GM21723 (cell line): ENCODE results near the gene ATP8A2.

ENCODE experiments used
- ATAC-seq: cut with Tn5 transposase; IDR thresholded peaks from one replicate; pipeline ENCODE4 v1.9.1; 2021; ENCODE audit warnings: mild to moderate bottlenecking, moderate library complexity; ENCODE audit not compliant: unreplicated experiment

Gene ATP8A2

DNA sequence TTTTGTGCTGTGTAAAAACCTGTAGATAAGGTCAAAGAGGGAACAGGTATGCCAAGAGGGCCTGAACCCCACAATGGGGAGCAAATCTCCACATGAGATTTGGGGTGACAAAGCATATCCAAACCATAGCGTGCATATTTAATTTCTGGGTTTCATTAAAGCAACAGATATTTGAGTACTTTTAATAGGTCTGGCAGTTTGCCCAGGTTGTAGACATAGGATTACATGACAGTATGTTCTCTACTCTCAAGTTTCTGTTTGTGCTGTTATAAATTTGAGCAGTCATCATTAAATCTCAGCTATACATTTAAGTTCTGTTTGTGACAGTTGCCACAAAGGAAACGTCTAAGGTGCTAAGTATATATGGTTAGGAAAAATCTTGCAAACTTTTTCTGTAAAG, 236.4 kb downstream of the ATP8A2 start:
- ATAC-seq: no peak

DNA sequence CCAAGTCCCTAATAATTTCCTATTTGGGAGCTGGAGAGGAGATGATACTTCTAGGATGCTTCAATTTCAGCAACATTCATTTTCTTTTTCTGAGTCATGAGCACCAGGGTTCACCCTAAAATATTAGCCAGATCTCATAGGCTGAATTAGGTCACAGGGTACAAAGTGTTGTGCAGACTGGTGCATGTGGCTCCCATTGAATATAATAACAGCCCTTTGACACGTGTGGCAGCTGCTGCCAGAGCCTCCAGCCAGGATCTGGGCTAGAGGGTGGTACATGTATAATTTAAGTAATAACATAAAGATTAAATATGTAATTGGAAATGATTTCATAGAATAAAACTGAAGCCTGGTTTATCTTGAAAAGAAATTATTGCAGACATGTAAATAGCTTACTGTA, 244.9 kb downstream of the ATP8A2 start:
- ATAC-seq: no peak

DNA sequence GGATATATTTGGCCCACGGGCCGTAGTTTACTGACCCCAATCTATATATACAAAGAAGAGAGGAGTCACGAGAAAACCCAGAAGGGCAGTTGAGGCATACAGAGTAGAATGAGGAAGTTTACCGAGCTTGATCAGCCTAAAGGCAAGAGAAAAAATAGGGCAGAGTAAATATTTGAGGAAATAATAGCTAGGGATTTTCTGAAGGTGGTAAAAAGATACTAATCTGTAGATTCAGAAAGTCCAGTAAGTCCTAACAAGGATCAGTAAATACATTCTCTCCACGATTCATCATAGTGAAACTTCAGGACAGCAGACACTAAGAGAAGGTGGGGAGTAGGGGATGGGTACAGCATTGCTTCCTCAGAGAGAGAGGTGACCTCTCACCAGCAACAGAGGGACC, 248.1 kb downstream of the ATP8A2 start:
- no peak for ATAC-seq

DNA sequence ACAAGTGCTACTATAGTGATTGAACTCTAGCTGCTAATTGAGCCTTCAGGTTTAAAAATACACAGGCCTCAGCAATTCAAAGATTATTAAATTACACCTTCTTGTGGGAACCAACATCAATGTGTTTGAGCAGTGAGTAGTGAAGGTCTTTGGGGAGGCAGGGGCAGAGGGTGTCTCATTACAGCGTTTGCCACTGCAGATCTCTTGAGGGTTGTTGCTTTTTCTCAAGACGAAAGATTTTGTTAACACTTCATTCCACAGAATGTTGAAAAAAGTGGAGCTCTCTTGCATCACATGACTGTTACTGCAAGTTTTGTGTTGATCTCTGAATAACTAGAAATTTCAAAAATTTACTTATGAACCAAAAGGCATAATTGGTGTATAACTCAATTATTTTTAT, 253.6 kb downstream of the ATP8A2 start:
- no peak for ATAC-seq

DNA sequence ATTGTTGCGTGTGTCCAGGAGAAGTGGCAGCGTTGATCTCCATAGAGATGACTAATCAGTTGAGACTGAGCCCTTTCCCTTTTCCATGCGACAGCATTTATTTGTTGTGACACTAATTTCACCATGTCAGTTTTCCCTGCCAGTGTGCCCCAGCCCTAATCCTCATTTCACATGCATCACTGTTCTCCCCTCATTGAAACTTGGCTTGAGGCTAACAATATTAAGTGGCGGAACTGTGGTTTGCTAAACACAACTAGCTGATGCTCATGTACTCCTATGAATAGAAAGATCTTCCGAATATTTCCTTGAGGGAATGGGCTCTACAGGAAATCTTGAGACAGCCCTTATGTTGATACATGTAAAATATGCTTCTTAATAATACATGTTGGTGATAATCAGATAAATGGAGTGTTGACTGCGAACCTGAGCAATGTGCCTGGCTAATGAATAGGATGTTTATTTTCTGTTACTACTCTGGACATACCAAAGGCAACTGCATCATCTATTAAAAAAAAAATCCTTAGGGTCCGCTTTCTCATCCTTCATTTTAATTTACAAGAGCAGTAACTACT, 258.6 kb downstream of the ATP8A2 start:
- no peak for ATAC-seq

DNA sequence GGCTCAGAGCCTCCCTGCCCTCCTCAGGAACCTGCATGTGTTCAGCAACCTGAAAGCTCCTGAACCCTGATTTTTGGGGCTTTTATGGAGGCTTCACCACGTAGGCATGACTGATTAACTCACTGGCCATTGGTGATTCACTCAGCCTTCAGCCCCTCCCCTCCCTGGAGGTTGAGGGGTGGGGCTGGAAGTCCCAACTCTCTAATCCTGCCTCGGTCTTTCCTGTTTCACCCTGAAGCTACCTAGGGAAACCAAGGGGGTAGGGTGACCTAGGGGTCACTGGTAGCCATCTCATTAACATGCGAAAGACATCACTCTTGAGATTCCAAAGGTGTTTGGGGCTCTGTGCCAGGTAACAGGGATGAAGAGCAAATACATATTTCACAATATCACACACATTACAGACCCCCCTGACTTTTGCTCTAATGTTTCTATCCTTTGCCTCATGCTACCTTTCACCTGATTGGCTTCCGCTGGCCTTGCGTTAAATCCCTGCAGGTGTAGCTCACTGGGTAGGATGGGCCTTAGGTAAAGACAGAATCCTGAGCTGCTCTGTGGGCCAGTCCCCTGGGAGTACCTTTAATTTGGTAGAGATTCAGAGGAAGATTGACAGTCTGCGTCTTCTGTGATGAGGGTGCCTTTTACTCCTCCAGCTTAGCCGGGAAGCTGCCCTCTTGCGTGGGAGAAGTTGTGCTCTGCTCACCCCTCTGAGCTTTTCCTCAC, 260.6 kb downstream of the ATP8A2 start:
- no peak for ATAC-seq

DNA sequence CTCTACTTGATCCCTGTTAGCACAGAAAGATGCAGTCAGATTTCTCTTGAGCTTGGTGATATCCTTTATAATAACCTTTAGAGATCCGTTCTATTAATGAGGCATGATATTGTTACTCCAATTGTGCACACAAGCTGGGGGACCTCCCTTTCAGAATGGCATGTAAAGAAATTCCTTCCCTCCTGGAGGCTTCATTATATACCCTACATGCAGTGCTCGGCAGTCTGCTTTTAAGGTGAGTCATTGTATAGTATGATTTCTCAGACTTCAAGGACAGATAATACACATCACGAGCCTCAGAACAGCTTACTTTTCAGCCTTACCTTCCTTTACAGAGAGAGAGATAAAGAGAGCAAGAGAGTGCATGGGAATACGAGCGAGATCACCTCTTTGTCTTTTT, 261.3 kb downstream of the ATP8A2 start:
- ATAC-seq: no peak

DNA sequence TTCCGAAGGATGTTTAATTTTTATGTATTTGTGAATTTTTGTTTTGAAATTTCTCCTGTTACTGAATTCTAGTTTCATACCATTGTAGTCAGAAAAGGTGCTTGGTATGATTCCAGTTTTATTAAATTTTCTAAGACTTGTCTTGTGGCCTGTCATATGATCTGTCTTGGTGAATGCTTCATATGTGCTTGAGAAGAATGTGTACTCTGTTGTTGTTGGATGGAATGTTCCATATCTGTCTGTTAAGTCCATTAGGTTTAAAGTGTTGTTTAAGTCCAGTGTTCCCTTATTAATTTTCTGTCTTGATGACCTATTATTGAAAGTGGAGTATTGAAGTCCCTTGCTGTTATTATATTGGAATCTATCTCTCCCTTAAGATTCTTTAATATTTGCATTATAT, 273.9 kb downstream of the ATP8A2 start:
- no peak for ATAC-seq

DNA sequence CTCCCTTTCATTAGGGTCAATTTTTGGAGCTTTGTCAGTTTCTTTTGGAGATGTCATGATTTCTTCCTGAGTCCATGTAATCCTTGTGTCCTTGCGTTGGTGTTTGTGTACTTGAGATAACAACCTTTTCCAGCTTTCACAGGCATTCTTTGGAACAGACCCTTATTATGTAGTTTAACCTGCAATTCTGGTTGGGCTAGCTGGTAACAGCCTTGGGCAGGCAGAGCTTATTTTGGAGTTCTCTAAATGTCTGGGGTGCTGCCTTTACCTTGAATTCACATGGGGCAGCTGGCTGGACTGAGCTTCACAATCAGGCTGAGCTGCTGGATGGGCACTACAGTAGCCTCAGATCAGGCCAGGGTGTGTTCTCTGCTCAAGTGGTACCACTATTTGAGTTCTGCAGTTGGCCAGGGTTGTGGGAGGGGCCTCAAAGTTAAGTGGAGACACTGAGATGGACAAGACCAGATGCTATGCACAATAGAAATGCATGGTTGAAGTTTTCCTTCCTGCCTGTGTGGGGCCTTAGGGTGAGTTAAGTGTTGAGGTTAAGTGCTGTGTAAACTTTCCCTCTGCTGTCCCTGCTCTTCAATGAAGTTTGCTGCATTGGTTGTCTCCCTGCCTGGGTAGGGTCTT, 277.3 kb downstream of the ATP8A2 start:
- ATAC-seq: no peak

DNA sequence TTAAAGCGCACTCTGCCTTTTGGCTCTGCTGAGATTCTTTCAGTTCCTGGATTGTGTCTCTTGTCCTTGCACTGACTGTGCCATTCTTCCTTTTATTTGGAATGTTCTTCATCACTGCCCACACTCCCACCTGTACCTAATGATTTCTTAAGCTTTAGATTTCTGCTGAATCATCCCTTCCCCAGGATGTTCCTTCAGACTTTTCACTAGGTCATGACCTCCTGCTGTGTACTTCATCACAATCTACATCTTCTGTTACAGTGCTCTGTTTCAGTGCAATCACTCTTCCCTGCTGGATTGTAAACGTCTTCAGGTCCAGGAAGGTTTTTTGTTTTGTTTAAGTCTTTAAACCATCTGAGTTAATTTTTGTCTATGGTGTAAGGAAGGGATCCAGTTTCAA, 281.0 kb downstream of the ATP8A2 start:
- ATAC-seq: no peak

DNA sequence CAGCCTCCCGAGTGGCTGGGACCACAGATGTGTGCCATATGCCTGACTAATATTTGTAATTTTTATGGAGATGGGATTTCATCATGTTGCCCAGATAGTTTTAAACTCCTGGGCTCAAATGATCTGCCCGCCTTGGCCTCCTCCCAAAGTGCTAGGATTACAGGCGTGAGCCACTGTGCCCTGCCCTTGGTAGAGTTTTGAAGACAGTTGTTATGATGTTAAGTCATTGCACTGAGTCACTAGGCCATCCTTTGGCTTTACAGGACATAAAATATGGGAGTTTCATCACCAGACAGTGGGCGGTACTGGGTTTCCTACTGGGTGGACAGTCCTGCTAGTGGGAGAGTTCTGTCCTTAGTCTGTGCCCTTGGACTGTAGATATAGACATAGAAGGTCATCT, 282.5 kb downstream of the ATP8A2 start:
- ATAC-seq: no peak

DNA sequence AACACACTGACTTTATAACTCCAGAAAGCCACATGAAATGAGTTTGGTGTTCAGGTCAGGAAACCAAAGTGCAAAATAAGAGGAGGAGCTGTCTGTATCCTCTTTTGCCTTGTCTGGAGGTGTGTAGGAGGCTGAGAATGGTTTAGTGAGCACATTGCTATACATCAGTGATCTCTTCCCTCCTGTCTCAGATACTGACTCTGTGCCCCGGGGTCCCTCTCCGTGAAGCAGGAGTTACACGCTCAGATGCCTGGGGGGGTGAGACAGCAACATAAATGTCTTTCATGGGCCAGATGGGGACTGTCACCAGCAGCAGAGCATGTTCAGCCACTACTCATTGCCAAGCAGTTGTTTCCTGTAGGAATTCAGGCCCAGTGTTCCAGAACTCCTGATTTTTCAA, 285.4 kb downstream of the ATP8A2 start:
- no peak for ATAC-seq

DNA sequence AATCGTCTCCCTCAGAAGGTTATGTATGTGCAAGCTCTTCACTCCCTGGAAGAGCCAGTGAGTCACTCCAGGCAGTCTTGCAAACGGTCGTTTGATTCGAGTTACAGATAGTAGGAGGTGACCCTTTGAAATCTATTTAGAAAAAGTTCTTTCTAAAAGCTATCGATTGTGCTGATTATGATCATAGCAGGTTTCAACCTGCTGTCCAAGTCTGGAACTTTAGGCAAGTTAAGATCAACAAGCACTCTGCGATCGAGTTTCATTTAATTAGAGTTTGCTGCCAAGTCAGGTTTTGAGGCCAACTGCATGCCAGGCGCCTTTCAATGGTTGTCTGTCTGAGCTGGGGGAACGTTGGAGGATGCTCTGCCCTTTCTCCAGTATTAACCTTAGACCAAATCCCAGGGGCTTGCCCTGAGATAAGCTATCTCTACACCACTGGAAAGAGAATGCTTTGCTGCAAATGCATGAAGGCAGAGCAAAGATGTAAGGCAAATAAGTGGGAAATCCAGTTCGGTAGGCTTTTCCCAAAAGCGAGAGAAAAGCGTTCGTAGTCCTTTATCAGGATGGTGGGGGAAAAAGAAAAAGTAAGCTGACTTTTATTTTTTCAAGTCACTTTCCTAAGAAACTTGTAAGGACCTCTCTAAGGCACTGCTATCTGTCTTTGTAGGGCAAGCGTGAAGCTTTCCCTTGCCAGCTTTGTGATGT, 287.5 kb downstream of the ATP8A2 start:
- no peak for ATAC-seq

DNA sequence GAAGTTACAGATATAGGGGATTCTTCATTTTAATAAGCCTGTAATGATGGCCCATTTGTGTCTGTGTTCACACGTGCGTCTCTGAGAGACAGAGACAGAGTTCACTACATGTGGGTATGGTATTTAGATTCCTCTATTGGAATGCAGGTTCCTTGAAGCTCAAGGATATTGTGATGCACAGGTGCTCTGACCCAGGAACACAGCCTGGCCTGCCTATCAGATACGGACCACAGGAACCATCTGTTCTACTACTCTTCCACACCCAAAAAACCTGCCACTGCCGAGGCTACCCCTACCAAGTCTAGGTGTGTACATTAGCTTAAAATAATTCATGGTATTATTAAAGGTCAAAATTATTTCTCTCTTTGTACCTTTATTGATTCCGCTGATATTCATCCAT, 289.2 kb downstream of the ATP8A2 start:
- no peak for ATAC-seq

DNA sequence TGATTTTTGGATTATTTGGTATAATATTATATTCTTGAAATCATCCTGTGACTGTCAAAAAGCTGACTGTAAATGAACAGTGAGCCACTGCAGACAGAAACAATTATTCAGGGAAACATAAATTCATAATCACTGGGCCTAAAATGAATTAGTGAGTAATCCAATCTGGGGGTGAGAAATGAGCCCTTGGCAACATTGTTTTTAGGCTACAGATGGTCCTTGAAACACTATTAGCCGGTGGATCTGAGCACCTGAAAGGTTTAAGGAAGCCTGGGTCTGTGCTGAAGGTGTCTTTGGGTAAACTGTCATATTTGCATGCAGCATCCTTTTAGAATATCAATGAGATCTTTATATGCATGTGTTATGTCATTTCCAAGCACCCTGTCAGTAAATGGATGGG, 290.7 kb downstream of the ATP8A2 start:
- no peak for ATAC-seq

DNA sequence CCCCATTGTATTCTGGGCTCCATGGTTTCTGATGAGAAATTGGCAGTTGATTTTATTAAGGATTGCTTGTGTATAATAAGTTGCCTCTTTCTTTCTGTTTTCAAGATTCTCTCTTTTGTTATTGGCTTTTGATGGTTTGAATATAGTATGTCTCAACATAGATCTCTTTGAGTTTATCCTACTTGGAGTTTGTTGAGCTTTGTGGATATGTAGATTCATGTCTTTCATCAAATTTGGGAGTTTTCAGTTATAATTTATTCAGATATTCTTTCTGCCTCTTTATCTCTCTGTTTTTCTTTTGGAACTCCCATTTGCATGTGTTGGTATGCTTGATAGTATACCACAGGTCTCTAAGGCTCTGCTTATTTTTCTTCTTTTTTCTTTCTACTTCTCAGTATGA, 296.6 kb downstream of the ATP8A2 start:
- ATAC-seq: no peak

DNA sequence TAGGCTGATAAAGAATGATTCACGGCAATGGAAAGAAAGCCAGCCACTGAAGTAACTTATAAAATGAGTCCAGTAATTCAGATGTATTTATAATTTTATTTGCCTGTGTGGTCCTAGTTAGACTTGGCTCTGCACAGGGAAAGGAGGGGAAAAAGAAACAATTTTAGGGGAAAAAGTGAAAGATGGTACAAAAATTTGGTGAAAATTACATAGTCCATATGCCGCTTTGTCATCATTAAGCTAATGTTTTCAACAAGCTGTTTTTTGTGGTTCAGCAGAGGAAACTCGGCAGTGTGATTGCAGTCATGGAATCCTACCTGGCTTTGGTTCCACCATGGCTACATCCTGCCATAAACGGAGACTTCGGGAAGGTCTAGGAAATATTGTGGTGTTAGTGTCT, 301.9 kb downstream of the ATP8A2 start:
- no peak for ATAC-seq

DNA sequence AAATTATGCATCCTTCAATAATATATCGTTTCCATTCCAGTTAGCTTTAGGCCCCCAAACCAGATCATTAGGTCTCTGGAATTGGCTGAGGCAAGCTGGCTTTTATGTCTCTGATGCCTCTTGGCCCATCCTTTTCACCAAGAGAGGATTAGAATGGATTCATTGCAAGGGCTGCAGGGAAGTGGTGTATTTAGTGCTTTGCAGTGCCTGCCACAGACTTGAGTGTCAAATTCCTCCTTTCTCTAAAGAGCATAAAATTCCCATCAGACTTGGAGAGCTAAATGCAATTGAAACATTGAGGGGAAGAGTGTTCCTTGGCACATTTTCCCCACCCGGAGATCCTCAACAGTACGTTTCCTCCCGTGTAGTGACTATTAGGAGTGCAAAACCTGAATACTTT, 302.6 kb downstream of the ATP8A2 start:
- ATAC-seq: no peak

DNA sequence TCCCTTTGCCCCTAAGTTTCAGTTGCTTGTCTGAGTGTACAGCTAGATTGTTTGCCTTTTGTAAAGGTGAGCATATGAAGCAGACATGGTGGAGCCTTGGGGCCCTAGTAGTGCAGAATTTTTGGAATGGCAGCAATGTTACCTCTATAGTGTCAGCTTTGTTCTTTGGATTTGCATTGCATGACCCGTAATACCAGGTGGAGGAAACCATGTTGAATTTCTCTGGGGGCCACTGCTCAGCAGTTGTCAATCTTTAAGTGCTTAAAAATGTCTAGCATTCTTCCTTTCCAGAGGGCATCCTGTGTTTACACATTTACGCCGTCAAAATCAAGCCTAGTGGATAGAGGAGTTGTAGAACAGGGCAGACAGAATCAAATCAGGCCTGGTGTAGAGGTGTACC, 303.3 kb downstream of the ATP8A2 start:
- ATAC-seq: no peak

DNA sequence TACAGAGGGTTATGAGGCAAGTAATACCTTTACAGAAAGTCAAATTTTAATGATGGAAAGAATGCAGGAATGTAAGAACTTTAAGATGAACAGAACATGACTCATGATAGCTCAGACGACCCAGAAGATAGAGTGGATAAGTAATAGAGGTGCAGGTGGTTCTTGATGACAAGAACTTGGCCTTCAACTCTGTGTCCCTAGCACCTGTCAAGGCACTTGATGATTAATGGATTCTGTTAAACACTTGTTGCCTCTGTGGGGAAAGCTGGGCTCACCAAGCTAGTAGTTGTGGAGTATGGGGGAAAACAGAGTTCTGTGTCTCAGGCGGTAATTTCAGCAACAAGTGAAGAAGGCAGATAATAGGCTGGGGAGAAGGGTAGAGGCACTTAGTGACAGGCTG, 306.2 kb downstream of the ATP8A2 start:
- ATAC-seq: no peak

DNA sequence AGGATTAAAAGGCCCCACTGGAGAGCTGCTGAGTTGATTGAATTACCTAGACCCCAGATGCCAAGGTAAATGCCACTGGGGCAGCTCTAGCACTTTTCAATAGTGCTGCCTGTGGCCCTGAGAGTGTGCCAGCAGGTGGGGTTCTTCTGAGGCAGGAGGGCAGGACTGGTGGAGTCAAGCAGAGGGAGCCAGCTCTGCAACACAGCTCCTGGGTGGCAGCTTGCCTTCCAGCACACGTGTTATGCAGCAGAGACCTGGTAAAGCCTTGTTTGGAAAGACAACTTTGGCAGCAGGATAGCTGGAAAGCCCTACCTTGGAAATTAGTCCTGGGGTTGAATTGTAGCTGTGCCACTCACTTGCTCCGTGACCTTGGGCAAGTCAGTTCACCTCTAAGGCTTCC, 306.6 kb downstream of the ATP8A2 start:
- no peak for ATAC-seq

DNA sequence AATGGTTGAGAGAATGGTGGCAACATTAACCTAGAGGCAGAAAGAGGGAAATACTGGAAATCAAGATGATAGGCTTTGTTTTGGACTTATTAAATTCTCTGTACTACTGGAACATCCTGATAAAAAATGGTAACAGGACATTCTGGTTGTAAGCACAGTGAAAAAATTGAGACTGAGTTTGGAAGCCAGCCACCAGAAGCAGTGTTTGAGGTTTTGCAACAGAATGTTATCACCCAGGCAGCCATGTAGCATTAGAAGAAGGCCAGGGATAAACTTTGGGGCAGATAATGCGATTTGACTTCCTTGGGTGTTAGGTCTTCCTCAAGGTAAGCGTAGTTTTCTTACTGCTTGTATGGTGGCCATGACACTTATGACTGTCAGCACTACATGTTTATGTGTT, 307.4 kb downstream of the ATP8A2 start:
- no peak for ATAC-seq
